KMS-11 (cell line): ENCODE data around the gene USH2A.

ENCODE experiments used
- H2AFZ ChIP-seq: fragments of 200-600 bp; sonication (generic); 2 replicates; pipeline ENCODE4 v1.6.1; 2016; ENCODE audit warnings: antibody characterized with exemption, mixed run types, low read depth
- H3K27ac ChIP-seq: fragments of 200-600 bp; sonication (generic); 2 replicates; pipeline ENCODE4 v1.6.1; 2016; ENCODE audit warnings: mild to moderate bottlenecking, mixed run types
- H3K27me3 ChIP-seq: fragments of 200-600 bp; sonication (generic); 2 replicates; pipeline ENCODE4 v1.6.1; 2017; ENCODE audit warnings: mild to moderate bottlenecking, low read depth, mixed run types, moderate library complexity; ENCODE audit not compliant: insufficient read depth
- H3K36me3 ChIP-seq: fragments of 200-600 bp; sonication (generic); 2 replicates; pipeline ENCODE4 v1.6.1; 2017; ENCODE audit warnings: mild to moderate bottlenecking, mixed run types; ENCODE audit not compliant: insufficient read depth
- H3K4me1 ChIP-seq: fragments of 200-600 bp; sonication (generic); 2 replicates; pipeline ENCODE4 v1.6.1; 2016; ENCODE audit warnings: mild to moderate bottlenecking, low read depth, mixed run types; ENCODE audit not compliant: poor library complexity, severe bottlenecking
- H3K4me2 ChIP-seq: fragments of 200-600 bp; sonication (generic); 2 replicates; pipeline ENCODE4 v1.7.0; 2016; ENCODE audit warnings: mild to moderate bottlenecking, mixed run types
- H3K4me3 ChIP-seq: fragments of 200-600 bp; sonication (generic); IDR thresholded peaks from 2 replicates; pipeline ENCODE4 v1.6.1; 2017; ENCODE audit warnings: low read depth, low read length, mixed read lengths; ENCODE audit not compliant: insufficient read depth
- H3K79me2 ChIP-seq: fragments of 200-600 bp; sonication (generic); 2 replicates; pipeline ENCODE4 v1.6.1; 2016; ENCODE audit warnings: low read depth, mixed run types; ENCODE audit not compliant: insufficient read depth
- H3K9ac ChIP-seq: fragments of 200-600 bp; sonication (generic); 2 replicates; pipeline ENCODE4 v1.6.1; 2016; ENCODE audit warnings: mild to moderate bottlenecking, mixed run types
- H4K20me1 ChIP-seq: fragments of 200-600 bp; sonication (generic); 2 replicates; pipeline ENCODE4 v1.6.1; 2016; ENCODE audit warnings: mild to moderate bottlenecking, mixed run types; ENCODE audit not compliant: insufficient read depth
- TF ChIP-seq, protein P1 (sequence below): fragments of 200-600 bp; sonication (generic); conservative IDR thresholded peaks from 2 replicates; pipeline ENCODE4 v1.6.1; 2017; ENCODE audit warnings: low read depth, mild to moderate bottlenecking, antibody characterized with exemption, low read length, moderate library complexity, mixed read lengths

USH2A gene

DNA sequence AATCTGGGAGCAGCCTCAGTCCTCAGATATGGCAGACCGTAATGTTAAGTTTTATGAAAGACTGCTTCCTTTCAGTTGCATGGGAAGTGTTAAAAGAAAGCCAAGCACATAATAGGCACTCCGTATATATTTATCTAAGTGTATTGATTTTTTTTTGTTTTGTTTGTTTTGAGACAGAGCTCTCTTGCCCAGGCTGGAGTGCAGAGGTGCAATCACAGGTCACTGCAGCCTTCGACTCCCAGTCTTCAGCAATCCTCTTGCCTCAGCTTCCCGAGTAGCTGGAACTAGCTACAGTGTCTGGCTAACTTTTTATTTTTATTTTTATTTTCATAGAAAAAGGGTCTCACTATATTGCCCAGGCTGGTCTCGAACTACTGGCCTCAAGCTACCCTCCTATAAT, 341.8 kb downstream of the USH2A start:
- no peak overlapping the region for H3K4me3 ChIP-seq
- no peaks in the 10 kb centered on the region for H3K79me2 ChIP-seq
- H3K9ac ChIP-seq: no peak overlapping the region
- no peak overlapping the region for H2AFZ ChIP-seq
- H4K20me1 ChIP-seq: no peaks in the 10 kb centered on the region
- no peak overlapping the region for H3K4me2 ChIP-seq
- no peaks in the 10 kb centered on the region for H3K4me1 ChIP-seq
- TF ChIP-seq, protein P1, sequence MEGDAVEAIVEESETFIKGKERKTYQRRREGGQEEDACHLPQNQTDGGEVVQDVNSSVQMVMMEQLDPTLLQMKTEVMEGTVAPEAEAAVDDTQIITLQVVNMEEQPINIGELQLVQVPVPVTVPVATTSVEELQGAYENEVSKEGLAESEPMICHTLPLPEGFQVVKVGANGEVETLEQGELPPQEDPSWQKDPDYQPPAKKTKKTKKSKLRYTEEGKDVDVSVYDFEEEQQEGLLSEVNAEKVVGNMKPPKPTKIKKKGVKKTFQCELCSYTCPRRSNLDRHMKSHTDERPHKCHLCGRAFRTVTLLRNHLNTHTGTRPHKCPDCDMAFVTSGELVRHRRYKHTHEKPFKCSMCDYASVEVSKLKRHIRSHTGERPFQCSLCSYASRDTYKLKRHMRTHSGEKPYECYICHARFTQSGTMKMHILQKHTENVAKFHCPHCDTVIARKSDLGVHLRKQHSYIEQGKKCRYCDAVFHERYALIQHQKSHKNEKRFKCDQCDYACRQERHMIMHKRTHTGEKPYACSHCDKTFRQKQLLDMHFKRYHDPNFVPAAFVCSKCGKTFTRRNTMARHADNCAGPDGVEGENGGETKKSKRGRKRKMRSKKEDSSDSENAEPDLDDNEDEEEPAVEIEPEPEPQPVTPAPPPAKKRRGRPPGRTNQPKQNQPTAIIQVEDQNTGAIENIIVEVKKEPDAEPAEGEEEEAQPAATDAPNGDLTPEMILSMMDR: no peak
- H3K36me3 ChIP-seq: no peaks in the 10 kb centered on the region
- H3K27me3 ChIP-seq: no peaks in the 10 kb centered on the region
- H3K27ac ChIP-seq: no peak overlapping the region

DNA sequence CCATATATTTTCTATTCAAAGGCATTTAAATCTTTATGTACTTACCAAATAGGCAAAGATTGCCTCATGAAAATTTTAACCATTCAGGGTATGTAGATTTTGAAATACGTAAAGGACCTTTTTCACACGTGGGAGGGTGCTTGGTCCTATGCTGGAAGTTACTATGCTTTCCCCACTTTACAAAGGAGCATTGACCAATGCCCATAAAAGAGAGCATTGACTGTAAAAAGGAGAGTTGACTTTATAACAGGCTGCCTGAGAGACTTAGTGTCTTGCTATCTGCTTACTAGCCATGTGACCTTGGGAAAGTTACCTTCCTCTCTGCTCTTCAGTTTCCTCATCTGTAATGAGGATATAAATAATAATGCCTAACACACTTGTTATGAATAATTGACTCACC, 346.5 kb downstream of the USH2A start:
- Histone ChIP-seq H4K20me1 (no peaks in the 10 kb centered on the region), H3K27ac (no peak overlapping the region), H3K4me1 (no peaks in the 10 kb centered on the region), H3K36me3 (no peaks in the 10 kb centered on the region), H2AFZ (no peak overlapping the region), H3K4me2 (no peak overlapping the region), H3K27me3 (no peaks in the 10 kb centered on the region), H3K4me3 (no peak overlapping the region), H3K79me2 (no peaks in the 10 kb centered on the region), H3K9ac (no peak overlapping the region)
- TF ChIP-seq, protein P1: no peak

DNA sequence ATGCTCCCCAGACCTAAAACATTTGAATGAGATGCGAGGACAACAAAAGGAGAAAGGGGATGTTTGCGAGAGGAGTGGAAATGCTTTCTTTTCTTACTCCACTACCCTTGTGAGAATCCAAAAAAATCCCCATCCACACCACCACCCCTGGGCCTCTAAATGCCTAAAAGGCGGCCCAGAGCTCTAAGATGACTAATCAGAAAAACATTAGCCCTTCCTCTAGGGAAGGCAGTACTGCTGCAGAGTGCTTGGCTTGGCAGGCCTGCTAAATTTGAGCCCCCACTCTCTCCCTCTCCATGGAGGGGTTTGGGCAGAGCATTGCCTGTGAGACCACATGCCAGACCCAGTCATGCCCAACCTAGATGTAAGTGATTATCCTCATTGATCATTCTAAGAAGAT, 347.9 kb downstream of the USH2A start:
- Histone ChIP-seq H3K4me2 (no peak overlapping the region), H3K9ac (no peak overlapping the region), H2AFZ (no peak overlapping the region), H4K20me1 (no peaks in the 10 kb centered on the region), H3K79me2 (no peaks in the 10 kb centered on the region), H3K4me3 (no peak overlapping the region), H3K4me1 (no peaks in the 10 kb centered on the region), H3K36me3 (no peaks in the 10 kb centered on the region), H3K27ac (no peak overlapping the region), H3K27me3 (no peaks in the 10 kb centered on the region)
- TF ChIP-seq, protein P1: no peak

DNA sequence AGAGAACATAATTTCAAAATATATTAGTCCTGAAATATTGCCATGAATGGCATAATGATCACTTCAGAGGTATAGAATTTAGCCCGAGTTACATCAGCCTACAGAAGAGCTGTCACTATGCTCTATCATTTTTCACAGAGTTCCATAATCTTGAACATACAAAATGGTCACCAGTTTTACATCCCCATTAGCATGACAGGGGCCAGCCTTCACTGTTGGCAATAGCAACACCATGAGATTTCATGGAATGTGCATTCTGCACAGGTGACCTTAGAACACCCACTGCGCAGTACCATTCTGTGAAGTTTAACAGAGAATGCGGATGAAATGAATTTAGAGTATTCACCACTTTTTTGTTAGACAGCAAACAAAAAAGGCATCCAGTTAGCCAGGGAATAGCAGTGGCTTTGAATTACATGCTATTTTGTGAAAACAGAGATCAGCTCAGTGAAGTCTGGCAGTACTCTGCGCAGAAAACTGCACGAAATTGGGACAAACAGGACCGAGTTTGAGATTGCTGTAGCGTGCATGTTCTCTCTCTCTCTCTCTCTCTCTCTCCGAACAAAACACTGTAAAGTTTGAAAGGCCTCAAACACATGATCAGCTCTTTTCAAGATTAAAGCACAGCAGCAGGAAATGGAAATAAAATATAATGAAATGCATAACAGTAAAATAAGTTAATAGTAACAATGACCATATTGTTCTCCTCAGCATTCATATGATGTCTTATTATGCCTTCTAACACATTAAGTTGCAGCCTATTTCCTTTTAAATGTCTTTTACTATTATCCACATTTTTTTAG, 349.3 kb downstream of the USH2A start:
- Histone ChIP-seq H3K79me2 (no peaks in the 10 kb centered on the region), H3K36me3 (no peaks in the 10 kb centered on the region), H3K9ac (no peak overlapping the region), H4K20me1 (no peaks in the 10 kb centered on the region), H3K4me1 (no peaks in the 10 kb centered on the region), H3K4me3 (no peak overlapping the region), H3K27me3 (no peaks in the 10 kb centered on the region), H2AFZ (no peak overlapping the region), H3K4me2 (no peak overlapping the region), H3K27ac (no peak overlapping the region)
- TF ChIP-seq, protein P1: no peak
